Motor neuron (in vitro differentiated cells): ENCODE data around the gene UMOD. TPM values are rescaled to one million over a fixed set of nuclear protein-coding genes. Genes with fewer than 3 reads are reported as not detected.
A peak's percentile ranks its signal among the peaks of the same experiment; 100 is the strongest.
"Not testable (repeated sequence)": the region's sequence is repeated elsewhere in the genome, so short reads cannot be mapped to it uniquely, and the experiment has no call there.

ENCODE experiments used
- ATAC-seq, 8 experiments: fragments of 200-7000 bp; cut with Tn5 transposase; replicated peaks in 6 of 8; 2 replicates each; pipeline ENCODE4 v1.8.0; 2021; ENCODE audit warnings: mild to moderate bottlenecking in 8 of 8, moderate library complexity in 8 of 8
- H3K27ac ChIP-seq, 2 donors: fragments of 250-450 bp; sonication (Bioruptor Pico); 2 replicates each; pipeline ENCODE4 v1.9.0; 2021; ENCODE audit warnings: antibody characterized with exemption in 2 of 2, mild to moderate bottlenecking in 2 of 2, moderate library complexity in 1 of 2
- H3K4me1 ChIP-seq, 2 donors: fragments of 250-450 bp; sonication (Bioruptor Pico); replicated peaks in 1 of 2; 2 replicates each; pipeline ENCODE4 v1.6.1; 2021; ENCODE audit warnings: antibody characterized with exemption in 2 of 2, mild to moderate bottlenecking in 2 of 2, moderate library complexity in 1 of 2
- H3K4me3 ChIP-seq, 5 donors: fragments of 250-450 bp; sonication (Bioruptor Pico); 2 replicates each; pipeline ENCODE4 v1.9.0; 2021; ENCODE audit warnings: antibody characterized with exemption in 5 of 5, mild to moderate bottlenecking in 5 of 5, moderate library complexity in 4 of 5
- WGBS, 10 experiments: fragments of 450-650 bp; shearing (Covaris generic); methylation state at CpG; one replicate each; pipeline ENCODE4 v1.0.0; 2022; 5-methylcytosine and 5-hydroxymethylcytosine counted together
- in situ Hi-C, 9 experiments: fragments of 400-800 bp; cut with MboI; loops; one replicate each; pipeline ENCODE4 v1.15.0; 2021; ENCODE audit warnings: low sequenced_read_pairs in 9 of 9, low pct_unique_long_range_greater_than_20kb in 2 of 9; ENCODE audit not compliant: unreplicated experiment in 9 of 9
- total RNA-seq, 8 experiments: library from RNA; unstranded; fragments of 300-600 nt; gene quantifications; 2 replicates each; pipeline versions ENCODE4 v1.2.3 to v1.2.4, GENCODE V29; 2022

Gene UMOD
- total RNA-seq, 8 experiments from 2014 or later: not detected

GRCh38 chr16:20327444-20328041, 25.0 kb downstream of the UMOD start, which contains the start of gene GP2:
Gene GP2 (minus strand): TSS chr16:20327513. CDS start chr16:20326431, 1,082 bp downstream.
- 0 to 89% (median 30%) methylated on average over 1 to 7 of the region's 7 CpGs for WGBS, 10 experiments
- no peak within 1 kb of the TSS for H3K27ac ChIP-seq
- in situ Hi-C loops: no loop called here
- ATAC-seq: no peak
- no peaks in the 10 kb centered on the region for H3K4me1 ChIP-seq
- no peak within 1 kb of the TSS for H3K4me3 ChIP-seq

GRCh38 chr16:20326321-20326720, 26.2 kb downstream of the UMOD start:
- in situ Hi-C loops: no loop called here
- no peak for ATAC-seq
- no peak overlapping the region for H3K27ac ChIP-seq
- H3K4me1 ChIP-seq: no peaks in the 10 kb centered on the region
- 0 to 89% (median 42%) methylated on average over 1 to 3 of the region's 3 CpGs; no CpG with 5 or more reads in 2 of the 10 experiments for WGBS, 10 experiments
- H3K4me3 ChIP-seq: no peak overlapping the region

GRCh38 chr16:20325005-20325404, 27.5 kb downstream of the UMOD start:
- no peaks in the 10 kb centered on the region for H3K4me1 ChIP-seq
- in situ Hi-C loops: no loop called here
- no peak overlapping the region for H3K27ac ChIP-seq
- no peak overlapping the region for H3K4me3 ChIP-seq
- WGBS, 10 experiments: 0 to 83% (median 47%) methylated on average over 1 to 3 of the region's 3 CpGs; no CpG with 5 or more reads in 4 of the 10 experiments
- ATAC-seq: no peak

GRCh38 chr16:20323591-20324117, 28.9 kb downstream of the UMOD start:
- Histone ChIP-seq H3K4me3 (no peak overlapping the region), H3K27ac (no peak overlapping the region), H3K4me1 (no peaks in the 10 kb centered on the region)
- WGBS, 10 experiments: 0 to 91% (median 51%) methylated on average over 1 to 5 of the region's 9 CpGs; no CpG with 5 or more reads in 5 of the 10 experiments
- no peak for ATAC-seq
- in situ Hi-C loops: no loop called here

GRCh38 chr16:20322696-20323095, 29.8 kb downstream of the UMOD start:
- WGBS, 10 experiments: 0 to 83% (median 60%) methylated on average over 1 to 4 of the region's 4 CpGs; no CpG with 5 or more reads in 5 of the 10 experiments
- no peak for ATAC-seq
- H3K27ac ChIP-seq: no peak overlapping the region
- H3K4me1 ChIP-seq: no peaks in the 10 kb centered on the region
- in situ Hi-C loops: no loop called here
- no peak overlapping the region for H3K4me3 ChIP-seq

GRCh38 chr16:20321671-20322070, 30.8 kb downstream of the UMOD start:
- in situ Hi-C loops: no loop called here

GRCh38 chr16:20321051-20321450, 31.5 kb downstream of the UMOD start:
- H3K4me3 ChIP-seq, H3K27ac ChIP-seq, in situ Hi-C loops, H3K4me1 ChIP-seq, ATAC-seq: not testable (repeated sequence)
- WGBS, 10 experiments: 72 to 100% (median 86%) methylated on average over 2 of the region's 2 CpGs; no CpG with 5 or more reads in 6 of the 10 experiments

More at GRCh38 chr16:20321671-20322070, 30.8 kb downstream of the UMOD start:
- H3K27ac ChIP-seq: no peak overlapping the region
- ATAC-seq: no peak
- H3K4me3 ChIP-seq: no peak overlapping the region
- WGBS, 10 experiments: 0 to 100% (median 75%) methylated on average over 1 of the region's 1 CpG; no CpG with 5 or more reads in 6 of the 10 experiments
- H3K4me1 ChIP-seq: no peaks in the 10 kb centered on the region

GRCh38 chr16:20320592-20320991, 31.9 kb downstream of the UMOD start:
- ATAC-seq: no peak
- H3K27ac ChIP-seq: no peak overlapping the region
- H3K4me1 ChIP-seq: no peaks in the 10 kb centered on the region
- H3K4me3 ChIP-seq: no peak overlapping the region
- in situ Hi-C loops: no loop called here

GRCh38 chr16:20320178-20320577, 32.3 kb downstream of the UMOD start:
- 60 to 73% methylated on average over 1 to 2 of the region's 2 CpGs; no CpG with 5 or more reads in 8 of the 10 experiments for WGBS, 10 experiments
- in situ Hi-C loops: no loop called here
- Histone ChIP-seq H3K4me3 (no peak overlapping the region), H3K4me1 (no peaks in the 10 kb centered on the region), H3K27ac (no peak overlapping the region)
- no peak for ATAC-seq

GRCh38 chr16:20319406-20319805, 33.1 kb downstream of the UMOD start:
- H3K4me1 ChIP-seq: no peaks in the 10 kb centered on the region
- WGBS, 10 experiments: 0 to 86% (median 56%) methylated on average over 1 of the region's 1 CpG; no CpG with 5 or more reads in 3 of the 10 experiments
- H3K27ac ChIP-seq: no peak overlapping the region
- no peak for ATAC-seq
- in situ Hi-C loops: no loop called here
- no peak overlapping the region for H3K4me3 ChIP-seq

GRCh38 chr16:20318437-20318836, 34.1 kb downstream of the UMOD start:
- Histone ChIP-seq H3K4me3 (no peak overlapping the region), H3K4me1 (no peaks in the 10 kb centered on the region), H3K27ac (no peak overlapping the region)
- no peak for ATAC-seq
- WGBS, 10 experiments: 11 to 65% (median 28%) methylated on average over 1 to 3 of the region's 3 CpGs; no CpG with 5 or more reads in 6 of the 10 experiments
- in situ Hi-C loops: no loop called here

GRCh38 chr16:20318006-20318405, 34.5 kb downstream of the UMOD start:
- in situ Hi-C loops: no loop called here
- Histone ChIP-seq H3K27ac (no peak overlapping the region), H3K4me3 (no peak overlapping the region), H3K4me1 (no peaks in the 10 kb centered on the region)
- 0 to 92% (median 63%) methylated on average over 1 to 6 of the region's 7 CpGs; no CpG with 5 or more reads in 1 of the 10 experiments for WGBS, 10 experiments
- ATAC-seq: no peak

- ATAC-seq: peak in 1 of 8 experiments; percentile 24
- in situ Hi-C loops: no loop called here
- Histone ChIP-seq H3K27ac (no peak overlapping the region), H3K4me3 (no peak overlapping the region), H3K4me1 (no peaks in the 10 kb centered on the region)
- 0 to 100% (median 46%) methylated on average over 1 to 6 of the region's 8 CpGs; no CpG with 5 or more reads in 2 of the 10 experiments for whole genome bisulfite sequencing, 10 experiments
Measured at GRCh38 chr16:20317117-20317516, 35.4 kb downstream of the UMOD start.

GRCh38 chr16:20316715-20317114, 35.8 kb downstream of the UMOD start:
- Histone ChIP-seq H3K27ac (no peak overlapping the region), H3K4me1 (no peaks in the 10 kb centered on the region), H3K4me3 (no peak overlapping the region)
- in situ Hi-C loops: no loop called here
- WGBS, 10 experiments: 0 to 100% (median 34%) methylated on average over 1 to 5 of the region's 5 CpGs; no CpG with 5 or more reads in 2 of the 10 experiments
- no peak for ATAC-seq
